GM19468 (cell line): ENCODE data around the gene LCE2B.

Source experiments
- ATAC-seq: cut with Tn5 transposase; IDR thresholded peaks from one replicate; pipeline ENCODE4 v1.9.1; 2021; ENCODE audit warnings: mild to moderate bottlenecking, moderate library complexity, moderate number of reproducible peaks; ENCODE audit not compliant: unreplicated experiment; ENCODE audit errors: extremely low read depth

The LCE2B gene

DNA sequence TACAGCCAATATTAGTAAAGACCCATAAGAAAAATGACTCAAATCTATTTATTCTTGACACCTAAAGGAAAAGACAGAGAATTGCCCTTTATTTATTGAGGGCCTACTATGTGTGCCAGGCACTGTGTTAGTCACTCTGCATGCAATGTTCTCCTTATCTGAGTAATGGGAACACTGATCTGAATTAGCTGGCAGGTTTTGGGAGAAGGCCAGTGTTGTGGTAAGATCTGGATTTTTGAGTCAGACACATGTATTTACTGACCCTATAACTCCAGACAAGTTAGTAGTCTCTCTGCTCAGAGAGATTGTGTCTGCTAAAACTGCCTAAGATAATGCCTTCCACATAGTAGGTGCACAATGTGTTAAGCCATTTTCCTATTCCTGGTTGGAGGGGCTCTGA is 39.3 kb downstream of the LCE2B start:
- ATAC-seq = no peak

DNA sequence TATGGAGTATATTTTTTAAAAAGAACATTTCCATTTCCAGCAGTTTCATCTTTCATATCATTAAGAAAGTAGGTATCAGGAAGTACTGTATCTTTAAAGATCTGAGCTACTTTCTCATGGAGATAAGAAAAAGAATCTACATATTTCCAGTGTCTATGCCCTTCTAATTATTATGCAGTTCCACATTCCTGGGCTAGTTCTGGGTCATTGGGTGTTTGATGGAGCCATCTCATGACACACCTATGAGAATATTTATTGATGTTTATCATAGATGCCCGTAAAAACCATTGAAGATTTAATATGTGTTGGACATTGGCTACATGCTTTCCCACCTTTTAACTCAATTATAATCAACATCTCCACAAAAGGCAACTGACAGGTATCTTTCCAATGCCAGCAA is 43.1 kb downstream of the LCE2B start:
- ATAC-seq = no peak

DNA sequence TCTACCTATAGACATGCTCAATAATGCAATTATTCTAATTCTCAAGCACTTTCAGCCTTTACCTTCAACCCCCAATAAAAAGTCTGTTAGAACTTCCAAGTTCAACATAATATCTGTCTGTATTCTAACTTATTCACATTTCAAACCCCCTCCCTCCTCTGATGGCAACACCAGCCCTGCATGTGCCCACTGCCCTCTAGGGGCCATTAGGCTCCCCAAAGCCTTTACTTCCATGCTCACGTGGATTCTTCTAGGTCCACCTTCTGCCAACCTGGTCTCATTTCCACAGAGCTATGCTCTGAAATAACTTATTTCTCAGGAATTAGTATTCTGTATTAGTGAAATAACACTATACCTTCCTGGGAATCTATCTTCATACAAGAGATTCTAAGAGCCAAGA is 49.7 kb downstream of the LCE2B start:
- no peak for ATAC-seq
